DMS114 treated with DMSO at 0.1 percent for 48 hours (cell line): Measurements from ENCODE around the gene HOXB3.

Source experiments
- DNase-seq: peaks from one replicate; lab custom pipeline; 2025; ENCODE audit not compliant: unreplicated experiment; lab: John Stamatoyannopoulos, UW

HOXB3 gene

GRCh38 chr17:48613862-48614694 lies 24.0 kb upstream of the HOXB3 start:
- DNase-seq = no peak

GRCh38 chr17:48612854-48613691 lies 23.0 kb upstream of the HOXB3 start:
- peak; percentile 45 for DNase-seq

GRCh38 chr17:48612456-48612853 lies 22.4 kb upstream of the HOXB3 start:
- DNase-seq = no peak

GRCh38 chr17:48611681-48612455 lies 21.8 kb upstream of the HOXB3 start:
- DNase-seq = no peak

GRCh38 chr17:48611213-48611612 lies 21.2 kb upstream of the HOXB3 start:
- DNase-seq = no peak

- DNase-seq = peak; percentile 33
These were observed 20.5 kb upstream of the HOXB3 start, which contains the start of gene HOXB7 for GRCh38 chr17:48610282-48611211. Gene HOXB7 (minus strand): TSS chr17:48611017. CDS start chr17:48610918, 99 bp downstream.

GRCh38 chr17:48609759-48610281 lies 19.8 kb upstream of the HOXB3 start:
- DNase-seq = no peak

- no peak for DNase-seq
These were observed 19.0 kb upstream of the HOXB3 start for GRCh38 chr17:48609033-48609432.

- DNase-seq = no peak
These were observed 18.4 kb upstream of the HOXB3 start for GRCh38 chr17:48608494-48608834.

GRCh38 chr17:48606892-48607614 lies 17.0 kb upstream of the HOXB3 start:
- no peak for DNase-seq

- DNase-seq = no peak
These were observed 16.2 kb upstream of the HOXB3 start for GRCh38 chr17:48605991-48606891.

GRCh38 chr17:48605409-48605919 lies 15.4 kb upstream of the HOXB3 start:
- DNase-seq = no peak

- peak; percentile 46 for DNase-seq
These were observed 14.8 kb upstream of the HOXB3 start, which contains the start of gene HOXB6 for GRCh38 chr17:48604770-48605329. Gene HOXB6 (minus strand): TSS chr17:48604986. CDS start chr17:48598150, 6,836 bp downstream.

- peak; percentile 52 for DNase-seq
These were observed 14.1 kb upstream of the HOXB3 start for GRCh38 chr17:48603959-48604769.

GRCh38 chr17:48601539-48602425 lies 11.7 kb upstream of the HOXB3 start:
- no peak for DNase-seq

GRCh38 chr17:48601207-48601538 lies 11.1 kb upstream of the HOXB3 start:
- no peak for DNase-seq
